IPS-11a (cell line): ENCODE data around the gene ZXDC.

Experiments
- H3K4me3 ChIP-seq: one replicate; pipeline ENCODE4 v1.5.1; 2013; ENCODE audit warnings: low read depth, low read length, control low read depth

The ZXDC gene

GRCh38 chr3:126454437-126455198 lies 21.1 kb downstream of the ZXDC start:
- no peak overlapping the region for H3K4me3 ChIP-seq

- no peak overlapping the region for H3K4me3 ChIP-seq
Measured at GRCh38 chr3:126454025-126454424, 21.7 kb downstream of the ZXDC start.

GRCh38 chr3:126452213-126452612 lies 23.5 kb downstream of the ZXDC start:
- no peak overlapping the region for H3K4me3 ChIP-seq

- no peak overlapping the region for H3K4me3 ChIP-seq
Measured at GRCh38 chr3:126451511-126451910, 24.2 kb downstream of the ZXDC start.

GRCh38 chr3:126450744-126451143 lies 24.9 kb downstream of the ZXDC start:
- H3K4me3 ChIP-seq = no peak overlapping the region

DNA sequence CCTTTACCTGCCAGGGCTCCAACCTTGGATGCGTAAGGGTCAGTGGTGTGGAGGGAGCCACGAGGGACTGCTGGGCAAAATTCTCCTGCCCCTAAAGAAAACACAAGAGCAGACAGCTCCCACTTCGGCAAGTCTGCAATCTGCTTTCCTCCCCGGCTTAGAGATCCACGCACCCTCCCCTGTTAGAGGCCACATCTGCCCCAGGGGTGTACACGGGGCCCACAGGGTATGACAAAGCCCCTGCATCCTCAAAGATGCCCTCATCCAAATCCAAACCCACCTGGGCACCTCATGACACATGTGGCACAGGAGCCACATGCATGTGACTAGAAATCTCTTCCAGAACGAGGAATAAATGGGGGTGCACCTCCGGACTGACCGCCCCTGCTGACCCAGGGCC lies 25.5 kb downstream of the ZXDC start:
- no peak overlapping the region for H3K4me3 ChIP-seq

DNA sequence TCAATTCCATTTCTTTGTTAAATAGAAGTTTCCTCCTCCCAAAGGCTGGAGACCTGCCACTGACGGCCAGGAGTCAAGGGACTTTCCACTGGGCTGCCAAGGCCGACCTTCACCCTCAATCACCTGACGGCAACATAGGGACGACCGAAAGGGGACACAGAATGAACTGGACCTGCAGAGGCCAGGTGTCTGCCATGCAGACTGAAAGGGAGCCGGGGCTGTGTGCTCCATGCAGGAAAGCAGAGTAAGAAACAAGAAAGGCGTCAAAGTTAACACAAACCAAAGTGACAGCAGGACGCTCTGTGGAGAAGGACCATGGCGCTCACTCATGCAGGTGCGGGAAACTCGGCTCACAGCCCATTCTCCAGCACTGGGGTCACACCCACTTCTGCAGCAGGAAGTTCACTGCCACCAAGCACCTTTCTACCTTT lies 26.1 kb downstream of the ZXDC start:
- H3K4me3 ChIP-seq = no peak overlapping the region

GRCh38 chr3:126448893-126449180 lies 26.9 kb downstream of the ZXDC start:
- no peak overlapping the region for H3K4me3 ChIP-seq

- no peak overlapping the region for H3K4me3 ChIP-seq
Measured at GRCh38 chr3:126448136-126448892, 27.4 kb downstream of the ZXDC start.

DNA sequence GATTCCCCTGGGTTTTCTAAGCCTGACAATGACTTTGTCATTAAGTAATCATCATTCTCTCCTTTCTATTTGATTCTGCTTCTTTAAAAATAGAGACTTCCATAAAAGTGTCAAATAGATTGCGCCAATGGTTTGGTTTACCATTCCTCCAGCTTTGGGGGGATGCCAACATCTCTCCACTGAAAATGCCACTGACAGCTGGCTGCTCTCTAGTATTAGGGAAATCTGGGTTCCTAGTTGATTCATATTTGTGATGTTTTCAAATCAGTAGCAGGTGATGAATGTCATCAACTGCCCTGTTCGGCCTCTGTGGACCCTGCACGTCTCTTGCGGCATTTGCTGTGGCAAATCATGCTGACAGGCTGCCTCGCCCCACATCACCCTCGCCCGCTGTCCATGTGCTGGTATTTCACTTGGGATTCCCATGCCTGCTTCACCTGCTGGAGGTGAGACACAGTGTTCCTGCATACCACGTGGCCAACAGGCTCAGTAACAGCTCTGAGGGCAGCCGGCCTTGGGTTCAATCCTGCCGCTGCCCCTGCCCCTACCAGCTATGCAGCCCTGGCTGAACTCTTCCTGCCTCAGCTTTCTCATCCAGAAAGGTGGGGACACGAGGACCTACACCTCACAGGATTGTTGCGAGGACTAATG lies 28.1 kb downstream of the ZXDC start:
- H3K4me3 ChIP-seq = no peak overlapping the region

DNA sequence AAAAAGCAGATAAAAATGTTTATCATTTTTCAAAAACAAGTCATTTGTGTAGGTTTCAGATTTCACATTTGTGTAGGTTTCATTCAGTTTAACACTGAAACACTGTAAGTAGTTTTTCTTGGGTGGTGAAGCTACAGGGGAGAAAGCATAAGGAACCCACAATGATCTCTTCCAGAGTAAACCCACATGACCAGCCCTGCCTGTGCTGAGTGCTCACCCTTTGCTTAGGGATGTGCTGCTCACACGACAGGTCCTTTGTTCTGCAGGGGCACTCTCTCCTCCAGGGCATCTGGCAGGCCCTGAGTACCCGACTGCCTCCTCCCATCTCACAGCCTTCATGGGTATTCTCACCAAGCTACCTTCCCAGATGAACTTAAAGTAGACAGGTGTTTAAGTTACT lies 28.9 kb downstream of the ZXDC start:
- H3K4me3 ChIP-seq = no peak overlapping the region

DNA sequence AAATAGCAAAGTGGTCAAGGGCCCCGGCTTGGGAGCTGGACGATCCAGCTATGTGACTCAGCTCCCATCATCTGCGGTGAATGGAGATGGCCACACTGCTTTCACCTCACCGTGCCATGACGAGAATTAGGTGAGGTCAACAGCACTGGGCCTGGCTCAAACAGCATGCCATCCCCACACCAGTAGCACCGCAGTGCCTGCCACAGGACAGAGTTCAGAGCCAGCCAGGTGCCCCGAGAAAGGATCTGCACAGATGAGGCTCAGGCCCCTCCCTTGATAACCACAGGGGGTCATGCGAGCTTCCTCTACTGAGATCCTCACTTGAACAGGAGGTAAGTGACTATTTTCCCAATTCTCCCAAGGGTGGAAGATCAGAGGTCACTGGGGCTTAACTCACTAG lies 29.4 kb downstream of the ZXDC start:
- no peak overlapping the region for H3K4me3 ChIP-seq

DNA sequence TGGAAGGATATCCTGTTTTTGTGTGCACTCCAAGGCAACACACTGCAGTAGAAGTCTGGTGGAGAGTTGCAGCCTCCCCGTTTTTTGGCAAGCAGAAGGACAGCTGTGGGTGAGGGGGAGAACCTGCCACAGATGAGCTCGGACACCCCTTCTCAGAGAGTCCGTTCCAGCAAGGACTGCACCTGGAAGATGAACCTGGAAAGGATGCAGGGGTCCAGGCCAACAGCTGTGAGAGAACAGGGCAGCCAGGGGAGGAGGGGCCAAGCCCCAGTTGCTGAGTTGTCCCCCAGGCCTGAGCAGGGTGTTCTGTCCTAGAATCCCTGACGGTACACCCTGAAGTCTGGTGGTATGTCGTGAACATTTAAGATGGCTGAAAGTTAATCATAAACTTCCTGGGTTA lies 30.2 kb downstream of the ZXDC start:
- no peak overlapping the region for H3K4me3 ChIP-seq

DNA sequence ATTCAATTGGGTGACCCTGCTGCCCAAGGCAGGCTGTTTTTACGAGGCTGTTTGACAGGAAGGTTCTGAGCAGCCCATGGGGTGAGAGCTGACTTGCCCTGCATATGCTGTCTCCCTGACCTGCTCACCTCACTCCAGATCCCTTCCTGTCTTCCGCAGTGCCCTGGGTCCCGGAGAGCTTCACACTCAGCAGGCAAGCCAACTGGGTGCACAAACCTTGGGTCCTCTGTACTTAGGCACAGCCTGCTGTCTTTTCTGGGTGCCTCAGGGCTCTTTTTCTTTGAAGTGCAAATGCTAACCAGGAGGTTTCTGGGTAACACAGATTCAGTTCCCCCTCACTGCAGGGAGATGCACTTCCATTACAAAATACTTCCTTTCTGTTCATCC lies 32.8 kb downstream of the ZXDC start:
- no peak overlapping the region for H3K4me3 ChIP-seq

DNA sequence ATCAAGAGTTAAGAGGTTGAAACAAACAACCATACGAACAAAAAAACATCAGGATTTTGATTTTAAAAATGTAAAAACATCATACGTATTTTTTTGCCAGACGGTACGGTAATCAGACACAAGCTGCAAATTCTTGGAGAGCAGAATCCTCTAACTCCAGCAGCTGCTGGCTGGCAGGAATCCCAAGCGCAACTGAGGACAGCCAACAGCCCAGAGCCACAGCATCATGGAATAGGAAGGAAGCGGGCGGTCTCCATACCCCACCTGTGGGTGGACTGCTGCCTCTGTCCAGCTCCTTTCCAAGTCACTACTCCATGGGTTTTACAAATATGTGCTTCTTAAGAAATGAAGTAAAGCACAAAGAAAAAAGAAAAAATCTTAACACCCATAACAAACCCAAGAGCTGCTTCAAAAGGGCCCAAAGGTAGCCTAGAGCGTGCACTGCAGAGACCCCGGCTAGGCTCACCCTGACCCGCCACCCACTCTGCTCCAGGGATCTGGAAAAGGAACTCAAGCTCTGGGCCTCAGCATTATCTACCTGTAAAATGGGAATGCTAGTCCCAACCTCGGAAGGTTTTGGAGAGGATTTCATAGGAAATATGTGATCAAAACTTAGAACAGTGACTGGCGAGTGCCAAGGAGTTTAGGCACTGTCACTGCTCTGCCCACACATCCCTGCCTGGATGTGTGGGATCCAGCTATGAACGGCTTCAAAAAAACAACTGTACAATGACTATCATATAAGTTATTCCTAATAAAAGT lies 33.4 kb downstream of the ZXDC start:
- H3K4me3 ChIP-seq = no peak overlapping the region

GRCh38 chr3:126441256-126441880 lies 34.3 kb downstream of the ZXDC start:
- no peak overlapping the region for H3K4me3 ChIP-seq

- no peak overlapping the region for H3K4me3 ChIP-seq
Measured at GRCh38 chr3:126440709-126440995, 35.0 kb downstream of the ZXDC start.

GRCh38 chr3:126439968-126440708 lies 35.6 kb downstream of the ZXDC start:
- H3K4me3 ChIP-seq = no peak overlapping the region

DNA sequence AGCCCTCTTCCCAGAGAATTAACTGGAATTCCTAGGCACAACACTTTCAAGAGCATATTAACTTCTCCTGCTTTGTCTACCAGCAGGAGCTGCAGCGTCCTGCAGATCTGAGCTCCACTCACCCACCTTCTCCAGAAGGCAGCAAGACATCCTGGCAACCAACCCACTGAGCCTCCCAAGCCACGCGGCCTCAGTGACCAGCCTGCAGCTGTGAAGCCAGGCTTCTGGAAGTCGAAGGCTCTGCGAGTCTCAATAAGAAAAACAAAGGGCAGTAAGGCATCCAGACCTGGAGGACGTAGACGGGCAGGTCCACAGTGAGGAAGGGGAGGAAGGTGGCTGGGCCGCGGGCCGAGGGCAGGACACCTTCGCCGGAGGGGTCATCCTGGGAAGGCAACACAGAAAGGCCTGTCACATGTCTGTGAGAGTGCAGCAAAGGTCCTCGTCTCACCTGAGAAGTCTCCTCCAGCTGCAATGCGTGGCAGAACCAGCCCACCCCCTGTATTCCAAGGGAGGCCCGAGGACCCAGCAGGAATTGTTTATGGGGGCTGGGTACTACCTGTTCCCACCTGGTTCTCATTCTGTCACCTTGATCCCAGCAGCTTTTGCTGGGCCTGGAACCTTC lies 36.2 kb downstream of the ZXDC start:
- H3K4me3 ChIP-seq = no peak overlapping the region

DNA sequence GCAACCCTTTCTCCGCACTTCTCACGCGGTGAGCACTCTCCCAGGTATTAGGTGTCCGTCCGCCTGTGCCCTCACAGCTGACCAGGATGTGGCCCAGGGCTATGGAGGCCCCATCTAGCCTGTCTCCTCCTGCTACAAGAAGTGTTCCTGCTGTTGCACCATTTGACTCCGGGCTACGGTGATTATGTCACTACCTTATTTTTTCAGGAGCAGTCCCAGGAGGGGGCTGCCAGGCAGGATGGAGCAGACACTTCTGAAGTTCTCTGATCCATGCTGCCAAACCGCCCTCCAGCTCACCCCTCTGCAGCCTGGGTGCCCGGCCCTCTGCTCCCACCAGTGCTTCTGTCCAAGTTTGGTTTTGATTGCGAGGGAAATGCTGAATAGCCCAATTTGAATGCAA lies 36.9 kb downstream of the ZXDC start:
- no peak overlapping the region for H3K4me3 ChIP-seq
